ENCODE measurements around the gene SIGLEC11.

DNA sequence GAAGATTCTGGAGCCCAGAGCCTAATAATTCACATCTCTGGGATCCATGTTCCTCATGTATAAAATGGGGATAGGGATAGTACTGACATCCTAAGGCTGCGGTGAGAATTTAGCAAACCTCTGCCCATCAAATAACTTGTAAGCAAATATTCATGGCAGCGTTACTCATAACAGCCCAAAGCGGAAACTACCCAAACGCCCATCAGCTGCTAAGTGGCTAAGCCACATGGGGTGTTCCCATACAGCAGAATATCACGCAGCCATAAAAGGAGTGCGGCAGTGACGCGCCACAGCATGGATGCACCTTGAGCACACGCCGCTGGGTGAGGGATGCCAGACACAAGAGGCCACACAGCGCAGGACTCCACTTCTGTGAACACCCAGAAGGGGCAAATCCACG, 44.5 kb upstream of the SIGLEC11 start:
- TF ChIP-seq, protein P1, sequence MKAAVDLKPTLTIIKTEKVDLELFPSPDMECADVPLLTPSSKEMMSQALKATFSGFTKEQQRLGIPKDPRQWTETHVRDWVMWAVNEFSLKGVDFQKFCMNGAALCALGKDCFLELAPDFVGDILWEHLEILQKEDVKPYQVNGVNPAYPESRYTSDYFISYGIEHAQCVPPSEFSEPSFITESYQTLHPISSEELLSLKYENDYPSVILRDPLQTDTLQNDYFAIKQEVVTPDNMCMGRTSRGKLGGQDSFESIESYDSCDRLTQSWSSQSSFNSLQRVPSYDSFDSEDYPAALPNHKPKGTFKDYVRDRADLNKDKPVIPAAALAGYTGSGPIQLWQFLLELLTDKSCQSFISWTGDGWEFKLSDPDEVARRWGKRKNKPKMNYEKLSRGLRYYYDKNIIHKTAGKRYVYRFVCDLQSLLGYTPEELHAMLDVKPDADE (IDR thresholded peaks at IDR 0.05): no peak
- TF ChIP-seq, protein P2, sequence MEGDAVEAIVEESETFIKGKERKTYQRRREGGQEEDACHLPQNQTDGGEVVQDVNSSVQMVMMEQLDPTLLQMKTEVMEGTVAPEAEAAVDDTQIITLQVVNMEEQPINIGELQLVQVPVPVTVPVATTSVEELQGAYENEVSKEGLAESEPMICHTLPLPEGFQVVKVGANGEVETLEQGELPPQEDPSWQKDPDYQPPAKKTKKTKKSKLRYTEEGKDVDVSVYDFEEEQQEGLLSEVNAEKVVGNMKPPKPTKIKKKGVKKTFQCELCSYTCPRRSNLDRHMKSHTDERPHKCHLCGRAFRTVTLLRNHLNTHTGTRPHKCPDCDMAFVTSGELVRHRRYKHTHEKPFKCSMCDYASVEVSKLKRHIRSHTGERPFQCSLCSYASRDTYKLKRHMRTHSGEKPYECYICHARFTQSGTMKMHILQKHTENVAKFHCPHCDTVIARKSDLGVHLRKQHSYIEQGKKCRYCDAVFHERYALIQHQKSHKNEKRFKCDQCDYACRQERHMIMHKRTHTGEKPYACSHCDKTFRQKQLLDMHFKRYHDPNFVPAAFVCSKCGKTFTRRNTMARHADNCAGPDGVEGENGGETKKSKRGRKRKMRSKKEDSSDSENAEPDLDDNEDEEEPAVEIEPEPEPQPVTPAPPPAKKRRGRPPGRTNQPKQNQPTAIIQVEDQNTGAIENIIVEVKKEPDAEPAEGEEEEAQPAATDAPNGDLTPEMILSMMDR (conservative IDR thresholded peaks at IDR 0.05; ENCODE audit: low read depth in 2 of 2): no peak
- TF ChIP-seq EZH2phosphoT487 (IDR thresholded peaks at IDR 0.05; ENCODE audit: unreplicated experiment) (no peak), CREB1 (CRISPR knock-in tag; IDR thresholded peaks at IDR 0.05; ENCODE audit: low read depth) (no peak), POLR2AphosphoS5 (IDR thresholded peaks at IDR 0.05; ENCODE audit: low read depth) (no peak), EZH2 (IDR thresholded peaks at IDR 0.05; ENCODE audit: low read depth, unreplicated experiment) (no peak), JUNB (IDR thresholded peaks at IDR 0.05; ENCODE audit: unreplicated experiment) (no peak), ZNF331 (CRISPR knock-in tag; IDR thresholded peaks at IDR 0.05; ENCODE audit: low read depth) (no peak), ZNF114 (CRISPR knock-in tag; IDR thresholded peaks at IDR 0.05) (no peak), NANOG (IDR thresholded peaks at IDR 0.05; ENCODE audit: borderline replicate concordance) (no peak), STAT1 (IDR thresholded peaks at IDR 0.05; ENCODE audit: unreplicated experiment) (no peak)
- TF ChIP-seq, protein P3, sequence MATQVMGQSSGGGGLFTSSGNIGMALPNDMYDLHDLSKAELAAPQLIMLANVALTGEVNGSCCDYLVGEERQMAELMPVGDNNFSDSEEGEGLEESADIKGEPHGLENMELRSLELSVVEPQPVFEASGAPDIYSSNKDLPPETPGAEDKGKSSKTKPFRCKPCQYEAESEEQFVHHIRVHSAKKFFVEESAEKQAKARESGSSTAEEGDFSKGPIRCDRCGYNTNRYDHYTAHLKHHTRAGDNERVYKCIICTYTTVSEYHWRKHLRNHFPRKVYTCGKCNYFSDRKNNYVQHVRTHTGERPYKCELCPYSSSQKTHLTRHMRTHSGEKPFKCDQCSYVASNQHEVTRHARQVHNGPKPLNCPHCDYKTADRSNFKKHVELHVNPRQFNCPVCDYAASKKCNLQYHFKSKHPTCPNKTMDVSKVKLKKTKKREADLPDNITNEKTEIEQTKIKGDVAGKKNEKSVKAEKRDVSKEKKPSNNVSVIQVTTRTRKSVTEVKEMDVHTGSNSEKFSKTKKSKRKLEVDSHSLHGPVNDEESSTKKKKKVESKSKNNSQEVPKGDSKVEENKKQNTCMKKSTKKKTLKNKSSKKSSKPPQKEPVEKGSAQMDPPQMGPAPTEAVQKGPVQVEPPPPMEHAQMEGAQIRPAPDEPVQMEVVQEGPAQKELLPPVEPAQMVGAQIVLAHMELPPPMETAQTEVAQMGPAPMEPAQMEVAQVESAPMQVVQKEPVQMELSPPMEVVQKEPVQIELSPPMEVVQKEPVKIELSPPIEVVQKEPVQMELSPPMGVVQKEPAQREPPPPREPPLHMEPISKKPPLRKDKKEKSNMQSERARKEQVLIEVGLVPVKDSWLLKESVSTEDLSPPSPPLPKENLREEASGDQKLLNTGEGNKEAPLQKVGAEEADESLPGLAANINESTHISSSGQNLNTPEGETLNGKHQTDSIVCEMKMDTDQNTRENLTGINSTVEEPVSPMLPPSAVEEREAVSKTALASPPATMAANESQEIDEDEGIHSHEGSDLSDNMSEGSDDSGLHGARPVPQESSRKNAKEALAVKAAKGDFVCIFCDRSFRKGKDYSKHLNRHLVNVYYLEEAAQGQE (IDR thresholded peaks at IDR 0.05; ENCODE audit: unreplicated experiment): no peak
- TF ChIP-seq, protein P4, sequence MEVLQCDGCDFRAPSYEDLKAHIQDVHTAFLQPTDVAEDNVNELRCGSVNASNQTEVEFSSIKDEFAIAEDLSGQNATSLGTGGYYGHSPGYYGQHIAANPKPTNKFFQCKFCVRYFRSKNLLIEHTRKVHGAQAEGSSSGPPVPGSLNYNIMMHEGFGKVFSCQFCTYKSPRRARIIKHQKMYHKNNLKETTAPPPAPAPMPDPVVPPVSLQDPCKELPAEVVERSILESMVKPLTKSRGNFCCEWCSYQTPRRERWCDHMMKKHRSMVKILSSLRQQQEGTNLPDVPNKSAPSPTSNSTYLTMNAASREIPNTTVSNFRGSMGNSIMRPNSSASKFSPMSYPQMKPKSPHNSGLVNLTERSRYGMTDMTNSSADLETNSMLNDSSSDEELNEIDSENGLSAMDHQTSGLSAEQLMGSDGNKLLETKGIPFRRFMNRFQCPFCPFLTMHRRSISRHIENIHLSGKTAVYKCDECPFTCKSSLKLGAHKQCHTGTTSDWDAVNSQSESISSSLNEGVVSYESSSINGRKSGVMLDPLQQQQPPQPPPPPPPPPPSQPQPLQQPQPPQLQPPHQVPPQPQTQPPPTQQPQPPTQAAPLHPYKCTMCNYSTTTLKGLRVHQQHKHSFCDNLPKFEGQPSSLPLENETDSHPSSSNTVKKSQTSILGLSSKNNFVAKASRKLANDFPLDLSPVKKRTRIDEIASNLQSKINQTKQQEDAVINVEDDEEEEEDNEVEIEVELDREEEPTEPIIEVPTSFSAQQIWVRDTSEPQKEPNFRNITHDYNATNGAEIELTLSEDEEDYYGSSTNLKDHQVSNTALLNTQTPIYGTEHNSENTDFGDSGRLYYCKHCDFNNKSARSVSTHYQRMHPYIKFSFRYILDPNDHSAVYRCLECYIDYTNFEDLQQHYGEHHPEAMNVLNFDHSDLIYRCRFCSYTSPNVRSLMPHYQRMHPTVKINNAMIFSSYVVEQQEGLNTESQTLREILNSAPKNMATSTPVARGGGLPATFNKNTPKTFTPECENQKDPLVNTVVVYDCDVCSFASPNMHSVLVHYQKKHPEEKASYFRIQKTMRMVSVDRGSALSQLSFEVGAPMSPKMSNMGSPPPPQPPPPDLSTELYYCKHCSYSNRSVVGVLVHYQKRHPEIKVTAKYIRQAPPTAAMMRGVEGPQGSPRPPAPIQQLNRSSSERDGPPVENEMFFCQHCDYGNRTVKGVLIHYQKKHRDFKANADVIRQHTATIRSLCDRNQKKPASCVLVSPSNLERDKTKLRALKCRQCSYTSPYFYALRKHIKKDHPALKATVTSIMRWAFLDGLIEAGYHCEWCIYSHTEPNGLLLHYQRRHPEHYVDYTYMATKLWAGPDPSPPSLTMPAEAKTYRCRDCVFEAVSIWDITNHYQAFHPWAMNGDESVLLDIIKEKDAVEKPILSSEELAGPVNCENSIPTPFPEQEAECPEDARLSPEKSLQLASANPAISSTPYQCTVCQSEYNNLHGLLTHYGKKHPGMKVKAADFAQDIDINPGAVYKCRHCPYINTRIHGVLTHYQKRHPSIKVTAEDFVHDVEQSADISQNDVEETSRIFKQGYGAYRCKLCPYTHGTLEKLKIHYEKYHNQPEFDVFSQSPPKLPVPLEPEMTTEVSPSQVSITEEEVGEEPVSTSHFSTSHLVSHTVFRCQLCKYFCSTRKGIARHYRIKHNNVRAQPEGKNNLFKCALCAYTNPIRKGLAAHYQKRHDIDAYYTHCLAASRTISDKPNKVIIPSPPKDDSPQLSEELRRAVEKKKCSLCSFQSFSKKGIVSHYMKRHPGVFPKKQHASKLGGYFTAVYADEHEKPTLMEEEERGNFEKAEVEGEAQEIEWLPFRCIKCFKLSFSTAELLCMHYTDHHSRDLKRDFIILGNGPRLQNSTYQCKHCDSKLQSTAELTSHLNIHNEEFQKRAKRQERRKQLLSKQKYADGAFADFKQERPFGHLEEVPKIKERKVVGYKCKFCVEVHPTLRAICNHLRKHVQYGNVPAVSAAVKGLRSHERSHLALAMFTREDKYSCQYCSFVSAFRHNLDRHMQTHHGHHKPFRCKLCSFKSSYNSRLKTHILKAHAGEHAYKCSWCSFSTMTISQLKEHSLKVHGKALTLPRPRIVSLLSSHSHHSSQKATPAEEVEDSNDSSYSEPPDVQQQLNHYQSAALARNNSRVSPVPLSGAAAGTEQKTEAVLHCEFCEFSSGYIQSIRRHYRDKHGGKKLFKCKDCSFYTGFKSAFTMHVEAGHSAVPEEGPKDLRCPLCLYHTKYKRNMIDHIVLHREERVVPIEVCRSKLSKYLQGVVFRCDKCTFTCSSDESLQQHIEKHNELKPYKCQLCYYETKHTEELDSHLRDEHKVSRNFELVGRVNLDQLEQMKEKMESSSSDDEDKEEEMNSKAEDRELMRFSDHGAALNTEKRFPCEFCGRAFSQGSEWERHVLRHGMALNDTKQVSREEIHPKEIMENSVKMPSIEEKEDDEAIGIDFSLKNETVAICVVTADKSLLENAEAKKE (CRISPR knock-in tag; IDR thresholded peaks at IDR 0.05): no peak
